Hindlimb muscle (tissue), 1 donor: ENCODE data around the gene ANXA2. TPM values are rescaled to one million over a fixed set of nuclear protein-coding genes. Genes with fewer than 3 reads are reported as not detected.
A peak's percentile ranks its signal among the peaks of the same experiment; 100 is the strongest.
"Not testable (repeated sequence)": the region's sequence is repeated elsewhere in the genome, so short reads cannot be mapped to it uniquely, and the experiment has no call there.

Source experiments
- DNase-seq: peaks from one replicate; pipeline ENCODE4 v3.0.0-alpha.2; 2013
- polyA plus RNA-seq: library from polyadenylated mRNA; unstranded; fragments of 120-200 nt; gene quantifications from one replicate; pipeline ENCODE4 v1.2.1, GENCODE V29; 2013; ENCODE audit not compliant: insufficient read length

The ANXA2 gene
- polyA plus RNA-seq, 1 donor = 359 TPM

DNA sequence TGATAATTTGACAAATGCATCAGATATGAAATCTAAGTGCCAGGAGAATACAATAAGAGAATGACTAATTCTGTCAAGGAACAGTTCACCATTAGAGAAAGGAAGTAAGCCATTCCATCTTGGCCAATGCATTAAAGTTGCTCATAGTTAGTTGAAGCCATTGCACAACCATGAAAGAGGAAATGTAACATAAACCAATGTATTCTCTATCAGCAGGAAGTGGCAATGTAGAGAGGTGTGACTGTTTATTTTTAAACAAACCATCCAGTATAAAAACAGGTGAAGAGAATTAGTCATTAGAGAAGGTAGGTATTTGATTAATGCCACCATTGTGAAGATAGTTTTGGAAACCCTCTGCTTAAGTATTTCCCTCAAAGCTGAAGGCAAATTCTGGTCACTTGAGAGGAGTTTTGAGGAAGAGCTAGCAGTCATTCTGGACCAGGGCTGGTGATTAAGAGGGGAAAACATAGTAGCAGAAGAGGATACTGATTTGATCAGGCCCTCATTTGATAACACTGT, 10.7 kb upstream of the ANXA2 start:
- no peak for DNase-seq

DNA sequence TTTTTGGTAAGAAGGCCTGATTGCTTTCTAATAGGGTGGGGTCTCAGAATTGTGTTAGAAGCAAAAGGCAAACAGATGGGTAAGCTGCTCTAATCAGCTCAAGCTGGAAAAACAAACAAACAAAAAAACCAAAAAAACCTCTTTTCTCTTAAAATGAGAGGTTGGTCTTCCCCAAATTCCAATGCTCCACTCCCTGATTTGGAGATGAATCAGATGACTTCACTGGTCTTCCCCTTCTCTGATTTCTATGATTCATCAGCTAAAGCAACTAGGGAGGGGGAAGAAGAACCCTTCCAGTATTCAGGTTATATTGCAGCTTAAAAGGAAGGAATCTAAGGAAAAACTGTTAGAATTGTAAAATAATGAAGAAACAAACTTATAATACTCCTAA, 9.6 kb upstream of the ANXA2 start:
- no peak for DNase-seq

DNA sequence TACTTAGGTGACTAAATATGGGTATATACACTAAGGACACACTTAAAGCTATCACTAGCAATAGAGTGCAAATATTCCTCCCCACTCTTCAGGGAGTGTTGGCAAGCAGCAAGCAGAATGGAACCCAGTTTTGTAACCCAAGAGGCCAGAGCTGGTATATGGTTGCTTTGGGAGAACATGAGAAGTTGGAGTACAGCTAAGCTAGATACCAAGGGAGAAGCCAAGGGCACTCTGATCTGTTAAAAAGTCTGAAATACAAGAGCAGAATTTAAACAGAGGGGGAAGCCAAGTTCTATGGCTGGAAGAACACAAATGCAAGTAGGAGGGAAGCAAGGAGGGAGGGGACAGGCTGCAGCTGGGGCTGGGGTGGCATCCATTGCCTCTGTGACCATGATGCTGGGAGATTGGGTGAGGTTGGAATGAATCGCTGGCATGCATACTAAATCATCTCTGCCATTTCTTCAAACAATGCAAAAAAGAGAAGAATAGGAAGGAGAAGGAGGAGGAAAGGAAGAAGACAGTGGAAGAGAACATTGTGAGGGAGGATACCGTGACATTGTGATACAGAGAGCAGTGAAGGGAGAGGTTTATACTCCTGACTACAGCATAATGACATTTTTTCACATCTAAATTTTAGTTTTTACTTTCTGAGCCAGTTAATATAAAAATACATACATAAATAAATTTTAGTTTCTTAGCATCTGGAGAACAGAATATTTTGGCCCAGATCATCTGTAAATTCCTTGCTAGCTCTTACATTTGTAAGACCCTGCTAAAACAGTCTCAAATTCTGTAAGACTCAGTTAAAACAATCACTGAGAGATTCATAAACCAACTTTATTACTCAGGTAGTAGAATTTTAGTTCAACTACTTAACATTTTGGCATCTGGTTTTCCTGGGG, 9.0 kb upstream of the ANXA2 start:
- no peak for DNase-seq

DNA sequence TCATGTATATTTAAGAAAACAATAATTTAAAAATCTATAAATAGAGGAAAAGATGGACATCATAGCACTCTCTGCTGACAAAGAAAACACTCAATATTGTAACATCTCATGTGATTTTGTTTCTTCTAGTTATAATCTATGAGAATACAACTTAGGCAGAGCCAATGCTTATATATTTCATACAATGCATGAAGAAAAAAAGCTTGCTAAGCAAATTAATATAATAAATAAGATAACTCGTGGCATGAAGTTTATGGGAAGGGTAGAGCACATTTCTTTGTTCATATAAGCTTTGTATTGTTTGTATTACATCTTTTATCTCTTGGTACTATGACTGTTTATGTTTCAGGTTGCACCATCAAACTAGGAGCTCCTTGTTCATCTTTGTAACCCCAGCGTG, 7.6 kb upstream of the ANXA2 start:
- no peak for DNase-seq

DNA sequence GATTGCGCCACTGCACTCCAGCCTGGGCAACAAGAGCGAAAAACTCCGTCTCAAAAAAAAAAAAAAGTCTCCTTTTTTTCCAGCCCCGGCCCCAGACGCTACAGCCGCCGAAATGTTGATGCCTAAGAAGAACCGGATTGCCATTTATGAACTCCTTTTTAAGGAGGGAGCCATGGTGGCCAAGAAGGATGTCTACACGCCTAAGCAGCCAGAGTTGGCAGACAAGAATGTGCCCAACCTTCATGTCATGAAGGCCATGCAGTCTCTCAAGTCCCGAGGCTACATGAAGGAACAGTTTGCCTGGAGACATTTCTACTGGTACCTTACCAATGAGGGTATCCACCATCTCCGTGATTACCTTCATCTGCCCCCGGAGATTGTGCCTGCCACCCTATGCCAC, 6.6 kb upstream of the ANXA2 start:
- not testable (repeated sequence) for DNase-seq

DNA sequence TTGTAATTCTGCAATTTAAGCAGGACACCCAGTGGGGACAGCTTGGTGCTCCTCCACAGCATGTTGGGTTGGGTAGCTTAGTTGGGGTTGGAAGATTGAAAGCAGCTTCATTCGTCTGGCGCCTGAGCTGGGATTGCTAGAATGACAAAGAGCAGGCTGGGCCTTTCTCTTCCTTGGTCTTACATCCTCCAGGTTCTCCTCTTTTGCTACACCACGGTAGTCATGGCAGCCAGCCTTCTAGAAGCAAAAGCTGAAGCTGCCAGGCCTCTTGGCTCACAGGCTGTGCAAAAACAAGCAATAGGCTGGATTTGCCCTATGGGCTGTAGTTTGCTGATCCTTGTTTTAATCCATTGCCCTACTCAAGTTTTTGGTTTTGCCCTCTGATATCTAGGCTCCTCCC, 3.2 kb upstream of the ANXA2 start:
- DNase-seq = no peak

DNA sequence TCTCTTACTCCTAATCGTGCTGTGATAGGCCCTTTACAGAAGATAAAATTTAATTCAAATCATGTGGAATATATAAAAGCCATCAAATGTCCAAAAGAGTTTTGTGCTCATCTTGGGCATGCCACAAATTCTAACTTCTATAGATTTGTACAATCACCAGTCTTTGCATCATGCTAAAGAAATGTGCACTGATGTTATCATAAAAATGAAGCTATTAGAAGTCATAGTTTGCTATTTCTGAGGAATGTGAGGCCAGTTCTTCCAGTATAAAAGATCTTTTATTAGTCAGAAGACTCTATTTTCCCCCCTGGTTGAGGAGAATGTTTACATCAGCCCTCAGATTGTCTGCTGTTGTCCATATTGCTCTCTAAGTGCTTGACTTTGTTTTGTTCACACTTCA, 2.1 kb upstream of the ANXA2 start:
- no peak for DNase-seq

DNA sequence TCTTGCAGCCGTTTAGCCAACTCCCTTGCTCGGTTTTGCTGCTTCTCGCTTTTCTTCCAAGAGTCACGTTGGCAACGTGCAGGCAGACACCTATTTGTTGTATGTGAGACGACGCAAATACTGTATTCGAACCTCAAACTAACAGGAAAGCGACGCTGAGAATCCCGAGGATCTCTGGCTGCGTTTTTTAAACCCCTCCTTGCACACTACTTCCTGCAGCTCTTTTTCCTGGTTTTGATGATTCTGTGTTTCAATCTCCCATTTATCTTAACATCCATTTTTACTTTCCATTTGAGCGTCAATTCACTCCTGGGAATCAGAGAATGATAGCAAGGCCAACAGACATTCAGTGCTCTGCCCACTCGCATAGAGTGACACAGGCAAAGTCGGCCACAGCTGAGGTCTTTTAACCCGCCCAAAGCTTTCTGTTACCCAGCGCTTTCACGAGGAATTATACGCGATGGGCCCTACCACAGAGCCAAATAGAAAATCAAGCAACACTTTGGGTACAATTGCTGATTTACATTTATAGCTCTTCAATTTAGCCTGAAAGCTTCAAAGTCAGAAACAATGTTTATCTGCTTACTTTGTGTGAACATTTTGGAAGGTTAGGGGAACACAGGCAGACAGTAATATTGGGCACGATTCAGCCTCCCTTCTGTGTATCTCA, 1.6 kb upstream of the ANXA2 start:
- no peak for DNase-seq

DNA sequence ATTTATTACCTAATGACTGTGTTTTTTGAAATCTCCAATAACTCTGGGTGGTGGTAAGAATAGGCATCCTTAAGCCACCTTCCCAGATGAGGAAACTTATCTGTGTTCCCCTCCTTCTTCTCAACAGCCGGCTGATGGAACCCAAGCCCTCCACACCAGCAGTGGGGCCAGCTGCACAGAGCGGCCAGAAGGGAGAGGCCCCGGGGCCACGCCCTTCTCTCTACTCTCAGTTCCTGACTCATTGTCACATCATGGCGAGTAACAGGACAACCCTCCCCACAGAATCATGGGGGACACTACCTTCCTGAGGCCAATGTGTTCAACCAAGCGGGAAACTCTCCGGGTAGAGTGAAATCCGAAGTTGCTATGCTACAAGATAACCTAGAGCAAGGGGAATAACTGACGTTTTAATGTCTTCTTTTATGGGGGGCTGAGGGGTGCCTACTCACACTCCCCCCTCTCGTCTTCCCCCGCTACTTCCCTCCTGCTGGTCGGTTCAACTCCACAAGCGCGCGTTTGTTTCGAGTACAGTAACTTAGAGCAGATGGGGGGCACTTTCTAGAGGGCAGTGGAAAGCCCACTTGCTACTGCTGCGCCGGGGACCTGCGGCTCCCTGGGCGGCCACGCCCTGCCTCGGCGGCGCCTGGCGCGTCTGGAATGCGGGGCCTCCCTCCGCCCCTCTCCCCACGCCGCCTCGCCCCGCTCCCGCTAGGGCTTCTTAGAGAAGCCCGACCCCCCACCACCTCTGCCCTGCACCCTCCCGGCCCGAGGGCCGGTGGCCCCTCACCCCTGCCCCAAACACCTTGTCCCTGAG, 621 bp downstream of the ANXA2 start:
- DNase-seq = peak; percentile 75

DNA sequence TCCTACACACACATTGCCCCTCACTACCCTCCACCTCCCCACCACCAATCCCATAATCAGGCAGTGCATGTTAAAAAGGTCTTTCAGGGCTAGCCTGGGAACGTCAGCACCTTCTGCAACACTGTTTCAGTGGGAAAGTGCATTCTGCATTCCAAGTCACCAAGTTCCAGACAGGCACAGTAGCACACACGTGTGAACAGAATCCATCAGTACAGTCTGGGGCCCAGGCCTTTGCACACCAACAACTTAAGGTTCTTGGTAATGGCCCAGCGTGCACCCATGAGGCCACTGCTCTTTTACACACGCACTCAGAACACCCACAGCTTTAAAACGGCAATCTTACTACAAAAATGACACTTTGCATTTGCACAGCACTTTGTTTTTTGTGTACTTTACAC, 1.2 kb downstream of the ANXA2 start:
- no peak for DNase-seq

DNA sequence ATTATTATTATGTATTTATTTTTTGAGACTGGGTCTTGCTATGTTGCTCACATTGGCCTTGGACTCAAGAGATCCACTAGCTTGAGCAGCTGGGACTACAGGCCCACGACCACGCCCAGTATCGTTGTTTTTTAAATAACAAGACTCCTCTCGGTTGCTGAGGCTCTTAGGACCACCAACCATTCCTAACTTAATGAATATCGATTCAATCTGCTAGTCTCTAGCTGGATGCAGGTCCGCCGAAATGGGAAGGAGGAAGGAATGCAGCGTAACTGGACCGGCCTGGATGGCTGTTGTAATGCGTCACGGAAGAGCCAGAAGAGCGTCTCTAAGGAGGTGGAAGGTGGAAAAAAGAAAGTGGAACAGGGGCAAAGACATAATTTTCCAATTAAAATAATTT, 1.7 kb downstream of the ANXA2 start:
- no peak for DNase-seq

DNA sequence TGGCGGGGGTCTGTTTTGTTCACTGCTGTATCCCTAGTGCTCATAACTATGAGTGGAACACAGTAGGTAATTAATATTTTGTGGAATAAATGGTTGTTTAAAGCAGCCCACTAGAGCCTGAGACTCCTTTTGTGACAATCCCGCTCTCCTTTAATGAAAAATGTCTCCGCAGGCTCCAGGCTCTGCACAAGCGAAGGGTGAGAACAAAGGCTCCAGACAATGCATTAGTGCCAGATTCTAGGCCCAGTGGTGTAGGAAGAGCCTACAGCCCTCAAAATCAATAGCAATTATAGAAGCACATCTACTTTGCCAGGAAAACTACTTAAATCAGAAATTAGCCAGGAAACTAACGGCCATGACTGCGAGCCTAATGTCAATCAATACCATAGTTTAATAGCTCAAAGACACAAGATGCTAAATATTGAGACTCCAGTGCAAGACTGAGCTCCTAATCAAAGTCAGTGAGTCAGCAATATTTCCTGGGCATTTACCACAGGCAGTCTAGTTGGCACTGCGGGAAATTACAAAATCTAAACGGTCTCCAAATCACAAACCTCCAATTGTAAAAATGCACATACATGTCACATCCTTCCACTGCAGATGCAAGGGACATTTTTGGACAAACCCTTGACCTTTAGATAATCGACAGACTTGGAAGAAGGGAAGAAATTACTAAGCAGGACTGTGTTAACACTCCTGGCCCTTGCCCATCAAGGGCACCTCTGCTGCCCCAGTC, 2.3 kb downstream of the ANXA2 start:
- no peak for DNase-seq

DNA sequence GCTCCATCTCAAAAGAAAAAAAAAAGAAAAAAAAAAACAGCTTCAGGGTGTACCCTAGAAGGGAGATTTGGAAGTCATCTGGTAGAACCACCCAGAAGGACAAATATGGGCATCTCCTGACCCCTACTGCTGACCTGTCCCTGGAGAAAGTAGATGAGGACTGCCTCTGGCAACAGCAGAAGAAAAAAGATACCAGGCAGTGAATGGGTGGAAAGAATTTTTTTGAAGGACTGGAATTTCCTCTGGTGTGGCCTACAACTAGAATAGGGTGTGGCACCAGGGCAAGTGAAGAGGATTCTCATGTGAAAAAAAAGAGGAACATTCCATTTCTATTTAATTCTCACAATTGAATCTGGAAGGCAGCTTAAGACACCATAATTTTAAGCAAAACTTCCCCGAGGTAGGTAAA, 3.1 kb downstream of the ANXA2 start:
- DNase-seq = no peak

DNA sequence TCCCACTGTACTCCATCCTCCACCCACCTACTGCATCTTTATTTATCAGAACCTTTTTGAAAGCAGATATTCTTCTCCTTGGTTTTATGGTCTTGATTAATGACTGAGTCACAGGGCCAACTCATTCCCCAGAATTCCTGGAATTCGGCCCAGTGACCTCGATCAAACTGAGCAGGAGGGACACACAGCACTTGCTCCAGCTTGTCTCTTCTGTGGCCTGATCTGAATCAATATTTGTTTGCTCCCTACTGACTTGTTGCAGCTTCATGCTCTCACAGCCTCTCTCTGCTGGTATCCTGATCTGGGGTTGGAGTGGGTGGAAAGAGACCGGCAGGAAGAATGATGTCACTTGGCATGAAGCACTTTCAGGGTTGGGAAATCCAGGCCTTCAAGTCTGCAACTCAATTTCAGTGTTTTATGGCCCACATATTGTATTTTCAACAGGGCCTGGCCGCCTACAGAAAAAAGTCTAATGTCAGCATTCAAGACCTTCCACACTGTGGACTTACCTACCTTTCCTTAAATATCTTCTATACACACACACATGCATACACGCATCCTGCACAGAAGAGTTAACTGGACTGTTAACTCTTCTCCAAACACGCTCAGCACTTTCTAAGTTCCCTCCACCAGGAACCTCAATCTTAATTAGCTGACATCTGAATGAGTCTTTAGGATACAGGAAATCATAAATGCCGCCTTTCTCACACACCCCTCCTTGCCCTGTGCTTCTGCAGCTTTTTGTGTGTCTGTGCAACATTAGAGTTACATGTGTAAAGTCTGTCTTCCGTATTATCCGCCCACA, 4.6 kb downstream of the ANXA2 start:
- peak; percentile 88 for DNase-seq

DNA sequence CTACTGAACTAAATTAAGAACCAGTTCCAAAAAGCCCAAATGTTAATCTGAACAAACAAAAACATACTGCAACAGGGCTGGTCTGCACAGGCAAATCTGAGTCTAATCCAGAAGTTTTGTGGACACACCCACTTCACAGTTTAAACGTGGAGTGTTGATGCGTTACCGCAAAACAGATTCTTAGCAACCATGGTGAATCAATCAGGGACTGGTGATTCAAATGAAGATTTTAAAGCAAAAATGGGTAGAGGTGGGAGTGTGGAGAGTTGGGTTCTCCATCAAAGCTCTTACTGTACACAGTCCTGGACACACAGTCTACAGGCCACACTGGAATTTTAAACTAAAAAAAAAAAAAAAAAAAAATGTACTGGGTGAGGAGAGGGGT, 5.2 kb downstream of the ANXA2 start:
- DNase-seq = no peak

DNA sequence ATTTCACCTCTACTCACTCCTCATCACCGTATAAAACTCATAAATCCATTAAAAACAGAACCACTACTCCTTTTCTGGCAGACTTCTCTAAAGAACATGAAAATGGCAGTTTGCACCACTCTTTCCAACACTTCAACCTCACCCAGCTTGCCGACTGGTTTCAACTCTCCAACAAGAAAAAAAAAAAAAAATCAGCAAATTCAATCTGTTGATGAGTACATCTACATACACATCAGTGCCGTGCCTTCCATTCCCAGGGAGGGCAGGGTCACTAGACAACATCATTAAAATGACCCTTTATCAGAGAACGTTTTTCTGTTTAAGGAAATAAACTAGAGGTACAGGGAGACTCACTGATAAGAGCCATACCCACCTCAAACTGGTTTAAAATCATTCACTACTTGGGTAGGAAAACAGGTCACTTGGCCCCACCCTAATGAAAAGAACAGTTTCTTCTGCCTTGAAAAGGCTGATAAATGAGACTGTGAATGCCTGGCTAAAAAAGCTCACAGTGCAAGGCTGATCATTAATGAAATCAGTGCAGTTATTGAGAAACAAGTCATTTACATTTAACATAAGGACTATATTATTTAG, 6.0 kb downstream of the ANXA2 start:
- DNase-seq = no peak

DNA sequence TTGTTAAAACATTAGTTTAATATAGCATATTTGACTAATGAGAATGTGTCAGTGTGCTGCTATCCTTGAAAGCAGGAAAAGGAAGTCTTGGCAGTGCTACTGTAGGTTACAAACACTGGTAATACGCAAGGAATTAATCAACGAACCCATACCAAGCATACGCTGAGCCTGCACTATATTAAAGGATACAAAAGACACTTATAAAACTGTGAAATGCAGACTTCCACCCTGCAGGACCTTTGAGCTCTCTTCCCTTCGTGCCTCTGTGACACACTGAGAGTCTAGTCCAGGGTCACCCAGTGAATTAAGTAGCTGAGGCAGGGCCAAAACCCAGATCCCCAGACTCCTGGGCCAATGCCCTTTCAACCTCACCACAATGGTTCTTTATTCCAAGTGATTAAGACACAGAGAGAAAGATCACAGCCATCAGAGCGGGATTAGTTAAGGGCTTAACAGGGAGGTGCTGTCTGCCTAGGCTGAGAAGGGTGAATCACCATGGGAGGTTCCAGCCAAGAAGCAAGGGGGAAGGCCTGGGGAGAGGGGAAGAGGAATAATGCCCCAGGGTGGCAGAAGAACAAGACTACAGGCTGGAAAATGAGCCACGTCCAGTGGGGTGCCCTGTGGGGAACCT, 6.8 kb downstream of the ANXA2 start:
- no peak for DNase-seq

DNA sequence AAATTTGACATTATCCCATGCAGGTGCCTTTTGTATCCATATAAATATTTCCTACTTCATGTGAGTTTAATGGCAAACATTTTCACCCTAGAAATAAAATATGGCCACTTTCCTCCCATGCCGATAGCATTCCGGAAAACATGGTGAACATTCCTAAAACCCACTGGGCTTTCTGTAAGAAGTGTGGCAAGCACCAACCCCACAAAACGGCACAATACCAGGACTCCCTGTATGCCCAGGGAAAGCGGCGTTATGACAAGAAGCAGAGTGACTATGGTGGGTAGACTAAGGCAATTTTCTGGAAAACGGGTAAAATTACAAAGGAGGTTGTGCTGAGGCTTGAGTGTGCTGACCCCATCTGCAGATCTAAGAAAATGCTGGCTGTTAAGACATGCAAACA, 7.6 kb downstream of the ANXA2 start:
- DNase-seq = no peak

DNA sequence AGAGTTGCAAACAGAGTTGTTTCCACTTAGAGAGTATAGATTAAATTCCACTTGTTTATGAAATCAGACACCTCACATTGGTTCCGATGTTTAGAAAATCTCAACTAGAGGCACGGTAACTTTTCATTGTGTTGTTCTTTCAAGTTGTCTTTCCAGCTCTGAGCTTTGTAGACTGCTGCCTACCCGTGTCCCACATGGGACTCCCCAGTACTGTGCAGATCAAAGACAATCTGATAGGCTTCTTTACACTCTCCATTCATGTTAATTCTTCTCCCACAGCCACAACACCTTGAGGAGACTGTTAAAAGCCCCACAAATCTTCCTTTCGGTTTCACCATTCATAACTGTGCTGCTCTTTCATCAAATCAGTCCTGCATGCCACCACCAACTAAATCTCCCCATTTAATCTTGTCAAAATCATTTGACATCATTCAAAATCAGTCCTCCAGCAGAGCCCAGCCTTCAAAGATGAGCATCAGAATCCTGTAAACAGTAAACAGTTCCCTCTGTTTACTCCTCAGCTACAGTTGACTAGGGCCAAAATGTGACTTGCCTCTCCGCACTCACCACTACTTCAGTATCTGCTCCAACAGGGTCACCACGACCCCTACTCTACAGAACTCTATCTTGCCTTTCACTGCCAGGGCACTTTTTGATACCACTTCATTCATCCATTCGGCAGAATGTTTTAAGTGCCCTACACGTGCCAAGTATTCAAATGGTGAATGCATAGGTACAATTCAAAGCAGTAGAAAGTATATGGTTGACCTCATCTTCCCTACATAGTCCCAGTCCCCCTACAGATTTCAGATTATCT, 8.3 kb downstream of the ANXA2 start:
- DNase-seq = no peak

DNA sequence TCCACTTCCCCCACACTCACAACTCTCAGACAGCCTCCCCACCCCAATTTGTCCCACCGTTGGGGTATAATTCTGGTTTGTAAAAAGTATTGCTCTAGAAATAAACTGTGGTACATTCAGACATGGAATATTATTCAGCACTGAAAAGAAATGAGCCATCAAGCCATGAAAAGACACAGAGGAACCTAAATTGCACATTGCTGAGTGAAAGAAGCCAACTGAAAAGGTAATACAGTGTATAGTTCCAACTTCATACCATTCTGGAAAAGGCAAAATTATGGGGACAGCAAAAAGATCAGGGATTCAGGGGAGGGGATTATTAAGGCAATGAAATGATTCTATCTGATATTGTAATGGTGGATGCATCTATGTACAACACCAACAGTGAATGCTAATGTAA, 10.5 kb downstream of the ANXA2 start:
- DNase-seq = no peak
